Prostate gland (tissue), 2 donors: Measurements from ENCODE around the gene SLC39A1.

Experiments used
- CTCF ChIP-seq, 4 experiments: fragments of 200-600 bp in 2 of 4; fragments of 450-650 bp in 2 of 4; sonication (generic) in 2 of 4; IDR thresholded peaks; 1 replicate in 3 of 4; 2 replicates in 1 of 4; pipeline ENCODE4 v1.5.1; 2016 to 2019; ENCODE audit warnings: antibody characterized with exemption in 4 of 4, mild to moderate bottlenecking in 2 of 4, moderate library complexity in 2 of 4
- POLR2AphosphoS5 ChIP-seq: sonication (generic); formaldehyde crosslinking; IDR thresholded peaks from one replicate; pipeline ENCODE4 v1.6.1; 2017; ENCODE audit warnings: antibody characterized with exemption

GRCh38 chr1:153953859-153954365 lies 9.4 kb downstream of the SLC39A1 start:
- TF ChIP-seq CTCF (IDR thresholded peaks at IDR 0.05) (no peak), POLR2AphosphoS5 (no peak)
